Activated T-helper 1 cell treated with Interleukin-2 at 50 U/mL for 16 hours (primary cell): Measurements from ENCODE around the gene NCAM2.

Experiments
- DNase-seq: peaks from one replicate; pipeline ENCODE4 v3.0.0-alpha.2; 2020; ENCODE audit warnings: low read depth

Gene NCAM2

GRCh38 chr21:20997636-20998455 is at the start of gene NCAM2:
Gene NCAM2, plus strand, starts transcription at chr21:20998409.
- DNase-seq, result peak; percentile 52

- DNase-seq, result no peak
Measured at GRCh38 chr21:20949884-20950283, 48.3 kb upstream of the NCAM2 start.

GRCh38 chr21:20965816-20966215 is 32.4 kb upstream of the NCAM2 start:
- DNase-seq, result no peak

- DNase-seq, result no peak
Measured at GRCh38 chr21:20968391-20968790, 29.8 kb upstream of the NCAM2 start.

- DNase-seq, result no peak
Measured at GRCh38 chr21:20970691-20971090, 27.5 kb upstream of the NCAM2 start.

GRCh38 chr21:20971296-20971921 is 26.8 kb upstream of the NCAM2 start:
- no peak for DNase-seq

- DNase-seq, result no peak
Measured at GRCh38 chr21:20994790-20995189, 3.4 kb upstream of the NCAM2 start.

- DNase-seq, result no peak
Measured at GRCh38 chr21:20996421-20997310, 1.5 kb upstream of the NCAM2 start.

- no peak for DNase-seq
Measured at GRCh38 chr21:20997311-20997635, 936 bp upstream of the NCAM2 start.

GRCh38 chr21:20998456-20998789 is 214 bp downstream of the NCAM2 start:
- DNase-seq, result no peak

GRCh38 chr21:20998886-20999285 is 677 bp downstream of the NCAM2 start:
- no peak for DNase-seq

- no peak for DNase-seq
Measured at GRCh38 chr21:20999659-21000058, 1.4 kb downstream of the NCAM2 start.

- DNase-seq, result no peak
Measured at GRCh38 chr21:21000591-21001175, 2.5 kb downstream of the NCAM2 start.

GRCh38 chr21:21001591-21002100 is 3.4 kb downstream of the NCAM2 start:
- no peak for DNase-seq

- DNase-seq, result no peak
Measured at GRCh38 chr21:21002153-21002552, 3.9 kb downstream of the NCAM2 start.

GRCh38 chr21:21003701-21004100 is 5.5 kb downstream of the NCAM2 start:
- DNase-seq, result no peak

GRCh38 chr21:21007606-21008005 is 9.4 kb downstream of the NCAM2 start:
- DNase-seq, result no peak

GRCh38 chr21:21010228-21010627 is 12.0 kb downstream of the NCAM2 start:
- DNase-seq, result no peak

- DNase-seq, result no peak
Measured at GRCh38 chr21:21010698-21011097, 12.5 kb downstream of the NCAM2 start.

- no peak for DNase-seq
Measured at GRCh38 chr21:21018821-21019220, 20.6 kb downstream of the NCAM2 start.

- DNase-seq, result no peak
Measured at GRCh38 chr21:21019681-21020080, 21.5 kb downstream of the NCAM2 start.

- DNase-seq, result no peak
Measured at GRCh38 chr21:21025742-21026141, 27.5 kb downstream of the NCAM2 start.
